K562 (cell line): ENCODE measurements around the gene LARP4B. TPM values are rescaled to one million over a fixed set of nuclear protein-coding genes. Genes with fewer than 3 reads are reported as not detected.

Source experiments
- ATAC-seq: fragments of 200-7000 bp; cut with Tn5 transposase; 3 replicates; pipeline ENCODE4 v1.9.1; 2020; ENCODE audit warnings: moderate library complexity
- BruUV-seq: library from RNA; stranded (reverse); fragments of 400-500 nt; replicated peaks from 2 replicates; lab custom pipeline; 2021; lab: Mats Ljungman, UMichigan
- CTCF ChIA-PET: fragments of 300-600 bp; formaldehyde crosslinking; extraction: SDS; loops from one replicate; lab custom pipeline; 2021; ENCODE audit warnings: low intra/inter-chr PET ratio; lab: Yijun Ruan, JAX
- POLR2A ChIA-PET: fragments of 300-600, 350-650 bp; sonication (Branson Sonifier 250); formaldehyde crosslinking; extraction: SDS; loops from one replicate; lab custom pipeline; 2021; ENCODE audit warnings: antibody characterized with exemption, inconsistent platforms; lab: Yijun Ruan, JAX
- DNase-seq, 4 experiments: peaks; one replicate each; pipeline versions ENCODE4 v3.0.0 to v3.0.0-alpha.2; 2011 to 2018; ENCODE audit warnings: low spot score in 3 of 4, mixed read lengths in 3 of 4; ENCODE audit errors: extremely low read depth in 1 of 4
- FAIRE-seq: peaks from 2 replicates; lab custom pipeline; 2011; peaks lifted over from hg19 to GRCh38; lab: Jason Lieb, UNC
- H2AFZ ChIP-seq: 2 replicates; pipeline ENCODE4 v1.6.0; 2011; ENCODE audit warnings: low read depth, low read length, control low read depth, inconsistent platforms
- H3K27ac ChIP-seq: fragments of 200-600 bp; 3 replicates; pipeline ENCODE4 v1.8.0; 2011; ENCODE audit warnings: low read depth, mild to moderate bottlenecking, control low read depth, inconsistent platforms, low read length, moderate library complexity, mixed read lengths; ENCODE audit errors: extremely low read depth
- H3K27me3 ChIP-seq, 2 experiments: fragments of 300-600 bp in 1 of 2; 2 replicates in 1 of 2; 3 replicates in 1 of 2; pipeline versions ENCODE4 v1.6.0 to v1.8.0; 2011; ENCODE audit warnings: inconsistent platforms in 2 of 2, low read length in 2 of 2, mild to moderate bottlenecking in 1 of 2, mixed read lengths in 1 of 2, moderate library complexity in 1 of 2; ENCODE audit not compliant: control insufficient read depth in 2 of 2, insufficient read depth in 2 of 2
- H3K36me3 ChIP-seq: fragments of 300-600 bp; 3 replicates; pipeline ENCODE4 v1.8.0; 2011; ENCODE audit warnings: mild to moderate bottlenecking, low read length, inconsistent platforms; ENCODE audit not compliant: control insufficient read depth, insufficient read depth
- H3K4me1 ChIP-seq, 2 experiments: fragments of 200-600 bp in 1 of 2; replicated peaks in 1 of 2; 2 replicates in 1 of 2; 3 replicates in 1 of 2; pipeline versions ENCODE4 v1.5.1 to v1.8.0; 2011; ENCODE audit warnings: inconsistent platforms in 2 of 2, low read length in 2 of 2, mild to moderate bottlenecking in 1 of 2, mixed read lengths in 1 of 2, moderate library complexity in 1 of 2; ENCODE audit not compliant: control insufficient read depth in 2 of 2, insufficient read depth in 2 of 2
- H3K4me2 ChIP-seq: 2 replicates; pipeline ENCODE4 v1.6.1; 2011; ENCODE audit warnings: low read length, control low read depth, inconsistent platforms, mixed read lengths; ENCODE audit not compliant: insufficient read depth
- H3K4me3 ChIP-seq: fragments of 200-600 bp; sonication (generic), shearing (Covaris generic); 2 replicates; pipeline ENCODE4 v1.5.1; 2016; ENCODE audit warnings: control low read depth, inconsistent platforms
- H3K79me2 ChIP-seq: fragments of 200-600 bp; 3 replicates; pipeline ENCODE4 v1.8.0; 2011; ENCODE audit warnings: low read length, inconsistent platforms; ENCODE audit not compliant: control insufficient read depth, insufficient read depth
- H3K9ac ChIP-seq, 2 experiments: 2 replicates each; pipeline versions ENCODE4 v1.6.0 to v1.6.1; 2011; ENCODE audit warnings: low read depth in 2 of 2, low read length in 2 of 2, control low read depth in 1 of 2, inconsistent platforms in 1 of 2, mild to moderate bottlenecking in 1 of 2, mixed read lengths in 1 of 2; ENCODE audit not compliant: insufficient read depth in 1 of 2
- H3K9me1 ChIP-seq: one replicate; pipeline ENCODE4 v1.6.0; 2011; ENCODE audit warnings: inconsistent platforms, mild to moderate bottlenecking, low read length, moderate library complexity; ENCODE audit not compliant: control insufficient read depth, insufficient read depth
- H3K9me3 ChIP-seq: replicated peaks from 2 replicates; pipeline ENCODE4 v1.5.1; 2011; ENCODE audit warnings: low read depth, low read length, inconsistent platforms; ENCODE audit not compliant: control insufficient read depth, insufficient read depth
- H4K20me1 ChIP-seq: replicated peaks from 2 replicates; pipeline ENCODE4 v1.6.1; 2011; ENCODE audit warnings: low read length, inconsistent platforms, mixed read lengths; ENCODE audit not compliant: control insufficient read depth, insufficient read depth
- CREB1 ChIP-seq, 2 experiments: sonication (generic) in 1 of 2; formaldehyde crosslinking in 1 of 2; IDR thresholded peaks; 2 replicates each; pipeline versions ENCODE4 v1.6.1 to v1.8.0; 2012 to 2022; ENCODE audit warnings: inconsistent platforms in 1 of 2, mild to moderate bottlenecking in 1 of 2, missing genetic modification reagents in 1 of 2, moderate library complexity in 1 of 2
- SAFB2 ChIP-seq: fragments of 200-400 bp; formaldehyde crosslinking; IDR thresholded peaks from 2 replicates; pipeline ENCODE4 v1.6.1; 2018; ENCODE audit warnings: borderline replicate concordance, low read length, low read depth, moderate library complexity; ENCODE audit not compliant: severe bottlenecking
- SIRT6 ChIP-seq: IDR thresholded peaks from one replicate; pipeline ENCODE4 v1.6.1; 2012; ENCODE audit warnings: low read depth, mild to moderate bottlenecking, control low read depth, inconsistent platforms, low read length, moderate library complexity
- STAT6 ChIP-seq: sonication (generic); formaldehyde crosslinking; IDR thresholded peaks from 2 replicates; pipeline ENCODE4 v1.8.1; 2023; ENCODE audit warnings: mild to moderate bottlenecking, missing genetic modification reagents
- THAP7 ChIP-seq: fragments of 250-450 bp; sonication (Bioruptor Pico); IDR thresholded peaks from 2 replicates; pipeline ENCODE4 v1.5.0; 2021
- ZKSCAN3 ChIP-seq: fragments of 250-450 bp; sonication (Bioruptor Pico); IDR thresholded peaks from 2 replicates; pipeline ENCODE4 v1.4.0; 2020
- WGBS: fragments of 100-300 bp; shearing (Covaris generic); methylation state at CpG from one replicate; pipeline ENCODE4 v1.1.6; 2016; ENCODE audit warnings: low coverage, mixed read lengths; ENCODE audit not compliant: insufficient coverage; ENCODE audit errors: missing lambda C conversion rate; 5-methylcytosine and 5-hydroxymethylcytosine counted together
- in situ Hi-C: fragments of 300-500 bp; cut with MboI; formaldehyde crosslinking; loops from 4 replicates; pipeline ENCODE4 v1.15.0; 2018; ENCODE audit warnings: inconsistent platforms, mixed read lengths
- intact Hi-C: fragments of 100-400 bp; cut with micrococcal nuclease; formaldehyde crosslinking; loops from 2 replicates; pipeline ENCODE4 v1.14.2; 2022
- polyA plus RNA-seq, 8 experiments: library from polyadenylated mRNA; depleted of rRNA in 4 of 8; stranded (reverse) in 5 of 8; unstranded in 3 of 8; fragments of >200 nt; fragmentation: Nextera tagmentation in 2 of 8; fragmentation: Illumina TruSeq in 1 of 8; extraction: Ambion mirVana in 2 of 8; extraction: Trizol in 1 of 8; gene quantifications; 2 replicates each; pipeline versions ENCODE4 v1.2.1 to v1.2.3, GENCODE V29; 2011 to 2014; ENCODE audit warnings: inconsistent platforms in 1 of 8, missing spikeins in 1 of 8
- total RNA-seq, 7 experiments: library from RNA; depleted of rRNA in 6 of 7; stranded (reverse); fragments of >200 nt in 6 of 7; fragmentation: Illumina TruSeq in 2 of 7; extraction: Trizol in 2 of 7; gene quantifications; 2 replicates each; pipeline versions ENCODE4 v1.2.1 to v1.2.3, GENCODE V29; 2011 to 2021; ENCODE audit warnings: low replicate concordance in 1 of 7

Gene LARP4B
- total and polyA plus RNA-seq, 9 of the 15 experiments (the other 6 are each of a cell fraction or from before 2014, with no cell fraction given): 11.8 to 130 (median 42.6) TPM

GRCh38 chr10:843703-844102 lies 87.8 kb downstream of the LARP4B start:
- no peak overlapping the region for H3K4me2 ChIP-seq
- ChIA-PET CTCF (no interaction called here), POLR2A (interaction anchor here (0.9 kb wide), 1 partner anchor 22 kb away, joined by 3 read pairs; no protein-coding TSS in a partner anchor)
- H3K27ac ChIP-seq: no peak overlapping the region
- no peaks in the 10 kb centered on the region for H3K9me3 ChIP-seq
- no peak overlapping the region for H3K4me3 ChIP-seq
- no peak overlapping the region for H3K9ac ChIP-seq
- peaks cover 89% of the 10 kb centered on the region for H3K36me3 ChIP-seq
- no peak overlapping the region for H2AFZ ChIP-seq
- peaks cover 0 to 3% of the 10 kb centered on the region in 2 experiments; a peak in 2 of 5 replicates for H3K4me1 ChIP-seq
- no peaks in the 10 kb centered on the region for H3K27me3 ChIP-seq
- no TSS peak for BruUV-seq
- no CpG with 5 or more reads among the region's 1 CpG for WGBS
- FAIRE-seq: no peak
- no peak for ATAC-seq
- peaks cover 52% of the 10 kb centered on the region for H3K79me2 ChIP-seq
- intact Hi-C loops (no loop called here), in situ Hi-C loops (no loop called here)
- H3K9me1 ChIP-seq: peaks cover 4% of the 10 kb centered on the region
- H4K20me1 ChIP-seq: peaks cover 12% of the 10 kb centered on the region
- TF ChIP-seq THAP7 (no peak), ZKSCAN3 (CRISPR knock-in tag) (no peak)
- TF ChIP-seq, all 486 proteins: peak for 0
- no peak for DNase-seq

GRCh38 chr10:842795-843194 lies 88.7 kb downstream of the LARP4B start:
- FAIRE-seq (no peak), DNase-seq (no peak), ATAC-seq (no peak)
- BruUV-seq: no TSS peak
- in situ Hi-C loops (no loop called here), intact Hi-C loops (no loop called here)
- Histone ChIP-seq H3K9me1 (peaks cover 4% of the 10 kb centered on the region), H3K4me1 (peaks cover 0 to 3% of the 10 kb centered on the region in 2 experiments; a peak in 2 of 5 replicates), H4K20me1 (peaks cover 12% of the 10 kb centered on the region), H3K4me2 (no peak overlapping the region), H3K4me3 (no peak overlapping the region), H3K27ac (no peak overlapping the region), H3K27me3 (no peaks in the 10 kb centered on the region), H3K36me3 (peaks cover 92% of the 10 kb centered on the region), H3K79me2 (peaks cover 48% of the 10 kb centered on the region), H3K9me3 (no peaks in the 10 kb centered on the region), H2AFZ (no peak overlapping the region), H3K9ac (no peak overlapping the region)
- WGBS: 96% methylated on average over 6 of the region's 6 CpGs
- CTCF ChIA-PET: no interaction called here
- POLR2A ChIA-PET: interaction anchor here (1.0 kb wide), 1 partner anchor 12 kb away, joined by 3 read pairs; no protein-coding TSS in a partner anchor
- TF ChIP-seq CREB1 (IDR thresholded peaks at IDR 0.05) (no peak), CREB1 (CRISPR knock-in tag; IDR thresholded peaks at IDR 0.05) (no peak), SAFB2 (no peak), STAT6 (no peak), SIRT6 (no peak)
